PC-9 (cell line): Measurements from ENCODE around the gene EFTUD2.

Source experiments
- EZH2 ChIP-seq: fragments of 200-600 bp; sonication (generic); IDR thresholded peaks from 2 replicates; pipeline ENCODE4 v1.8.0; 2017; ENCODE audit warnings: antibody characterized with exemption, low read depth
- TF ChIP-seq, protein P1 (sequence below): fragments of 200-600 bp; sonication (generic); conservative IDR thresholded peaks from 2 replicates; pipeline ENCODE4 v1.6.1; 2017; ENCODE audit warnings: mixed run types, antibody characterized with exemption, mild to moderate bottlenecking, moderate library complexity

DNA sequence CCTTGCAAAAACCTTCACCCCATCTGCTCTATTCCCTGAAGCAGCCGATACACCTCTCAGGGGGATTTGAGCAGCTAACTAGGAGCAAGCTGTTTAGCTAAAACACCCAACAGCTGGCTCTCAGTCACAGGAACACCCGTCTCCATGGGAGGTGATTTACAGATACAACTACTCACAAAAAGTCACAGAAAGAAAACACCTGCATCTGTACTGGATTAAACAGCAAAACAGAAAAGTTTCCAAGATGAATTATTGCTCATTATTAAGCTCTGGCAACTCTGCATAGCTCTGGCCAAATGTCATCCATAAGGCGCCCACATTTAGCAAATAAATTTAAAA lies 91.5 kb downstream of the EFTUD2 start:
- TF ChIP-seq, protein P1, sequence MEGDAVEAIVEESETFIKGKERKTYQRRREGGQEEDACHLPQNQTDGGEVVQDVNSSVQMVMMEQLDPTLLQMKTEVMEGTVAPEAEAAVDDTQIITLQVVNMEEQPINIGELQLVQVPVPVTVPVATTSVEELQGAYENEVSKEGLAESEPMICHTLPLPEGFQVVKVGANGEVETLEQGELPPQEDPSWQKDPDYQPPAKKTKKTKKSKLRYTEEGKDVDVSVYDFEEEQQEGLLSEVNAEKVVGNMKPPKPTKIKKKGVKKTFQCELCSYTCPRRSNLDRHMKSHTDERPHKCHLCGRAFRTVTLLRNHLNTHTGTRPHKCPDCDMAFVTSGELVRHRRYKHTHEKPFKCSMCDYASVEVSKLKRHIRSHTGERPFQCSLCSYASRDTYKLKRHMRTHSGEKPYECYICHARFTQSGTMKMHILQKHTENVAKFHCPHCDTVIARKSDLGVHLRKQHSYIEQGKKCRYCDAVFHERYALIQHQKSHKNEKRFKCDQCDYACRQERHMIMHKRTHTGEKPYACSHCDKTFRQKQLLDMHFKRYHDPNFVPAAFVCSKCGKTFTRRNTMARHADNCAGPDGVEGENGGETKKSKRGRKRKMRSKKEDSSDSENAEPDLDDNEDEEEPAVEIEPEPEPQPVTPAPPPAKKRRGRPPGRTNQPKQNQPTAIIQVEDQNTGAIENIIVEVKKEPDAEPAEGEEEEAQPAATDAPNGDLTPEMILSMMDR, result no peak
- TF ChIP-seq EZH2, result no peak
